22Rv1 (cell line): Measurements from ENCODE around the gene TLX1.

Experiments used
- H3K27ac ChIP-seq: fragments of 450-650 bp; 2 replicates; pipeline ENCODE4 v1.5.1; 2017
- CTCF ChIP-seq: fragments of 450-650 bp; IDR thresholded peaks from 2 replicates; pipeline ENCODE4 v1.5.1; 2017; ENCODE audit warnings: mild to moderate bottlenecking
- ZFX ChIP-seq: fragments of 450-650 bp; IDR thresholded peaks from 2 replicates; pipeline ENCODE4 v1.6.1; 2017; ENCODE audit warnings: antibody characterized with exemption, borderline replicate concordance

Gene TLX1

GRCh38 chr10:101130984-101131961, at the start of gene TLX1:
Gene TLX1, plus strand, starts transcription at chr10:101131300. Its CDS starts 242 bp downstream, at chr10:101131542.
- TF ChIP-seq ZFX: no peak
- TF ChIP-seq CTCF: no peak
- H3K27ac ChIP-seq: no peak within 1 kb of the TSS

- TF ChIP-seq ZFX: no peak
- TF ChIP-seq CTCF: no peak
- H3K27ac ChIP-seq: no peak overlapping the region
Observed at GRCh38 chr10:101085846-101086245, 45.3 kb upstream of the TLX1 start.

GRCh38 chr10:101087376-101087775, 43.7 kb upstream of the TLX1 start:
- TF ChIP-seq ZFX (no peak), CTCF (no peak)
- no peak overlapping the region for H3K27ac ChIP-seq

DNA sequence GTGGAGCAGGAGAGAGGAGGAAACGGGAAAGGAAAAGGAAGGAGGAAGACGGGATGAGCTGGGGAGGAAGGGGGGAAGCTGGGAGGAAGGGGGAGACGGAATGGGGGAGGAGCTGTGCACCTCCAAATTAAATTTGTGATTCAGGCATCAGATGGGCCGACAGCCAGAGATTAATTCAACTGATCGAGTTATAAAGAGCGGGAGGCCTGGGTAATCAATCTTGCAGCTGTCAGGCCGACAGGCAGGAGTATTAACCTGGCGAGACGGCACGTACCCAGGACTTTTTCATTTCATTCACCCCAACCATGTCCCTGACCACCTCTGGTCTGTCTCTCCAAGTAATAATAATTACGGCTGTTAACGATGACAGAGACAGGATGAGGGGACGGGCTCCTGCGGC, 43.1 kb upstream of the TLX1 start:
- TF ChIP-seq CTCF (no peak), ZFX (no peak)
- H3K27ac ChIP-seq: no peak overlapping the region

- H3K27ac ChIP-seq: no peak overlapping the region
- TF ChIP-seq ZFX: no peak
Observed at GRCh38 chr10:101089520-101090299, 41.4 kb upstream of the TLX1 start.

DNA sequence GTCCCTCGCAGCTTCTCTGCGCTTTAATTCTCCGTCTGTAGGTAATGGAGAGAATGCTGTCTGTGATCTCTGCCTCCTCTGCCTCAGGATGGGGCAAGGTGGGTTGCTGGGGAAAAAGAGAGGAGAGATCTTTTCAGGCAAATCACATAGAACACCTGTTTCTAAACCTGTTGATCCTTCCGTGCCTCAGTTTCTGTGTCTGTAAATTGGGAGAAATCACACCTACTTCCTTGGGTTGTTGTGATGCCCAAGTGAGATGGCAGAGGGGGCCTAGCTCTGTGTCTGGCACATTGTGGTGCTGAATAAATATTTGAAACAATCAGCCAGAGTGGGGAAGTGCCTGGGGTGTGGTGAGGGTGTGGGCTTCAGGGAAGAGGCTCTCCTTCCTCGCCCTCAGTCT, 40.5 kb upstream of the TLX1 start:
- 0 out of 2 replicates have a peak overlapping the region, but pooled peaks have one; percentile 91 for H3K27ac ChIP-seq
- TF ChIP-seq CTCF (no peak), ZFX (no peak)

DNA sequence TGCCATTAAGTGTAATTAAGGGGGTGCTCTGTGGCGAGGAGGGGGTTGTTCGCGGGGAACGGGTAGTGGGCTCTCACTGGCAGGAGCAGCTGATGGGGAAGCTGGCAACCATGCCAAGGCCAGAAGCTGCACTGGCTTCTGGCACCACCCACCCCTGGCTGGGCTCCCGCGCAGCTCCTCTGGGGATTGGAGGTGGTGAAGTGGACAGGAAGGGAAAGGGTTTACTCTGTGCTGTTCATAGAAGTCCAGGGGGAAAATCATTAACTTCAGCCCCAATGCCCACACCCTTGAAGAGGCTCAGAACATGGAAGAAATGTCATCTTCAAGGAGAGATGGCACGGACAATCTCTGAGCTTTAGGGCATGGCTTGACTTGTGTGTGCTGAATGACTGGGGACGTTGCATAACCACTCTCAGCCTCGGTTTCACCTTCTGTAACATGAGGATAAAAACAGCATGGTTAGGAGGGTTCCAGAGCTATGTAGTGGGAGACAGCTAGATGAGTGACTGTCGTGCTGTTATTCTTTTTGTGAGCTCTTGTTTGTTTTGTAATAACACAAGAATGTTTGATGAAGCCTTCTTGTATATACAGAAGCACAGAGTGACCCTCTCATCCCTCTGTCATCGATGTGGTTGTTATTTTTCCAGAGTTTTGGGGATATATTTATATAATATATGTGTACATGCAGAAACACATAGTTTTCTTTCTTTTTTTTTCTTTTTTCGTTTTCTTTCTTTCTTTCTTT, 39.4 kb upstream of the TLX1 start:
- TF ChIP-seq CTCF (no peak), ZFX (no peak)
- peak overlapping the region; percentile 91 for H3K27ac ChIP-seq
